ENCODE data around the gene CUX1.

DNA sequence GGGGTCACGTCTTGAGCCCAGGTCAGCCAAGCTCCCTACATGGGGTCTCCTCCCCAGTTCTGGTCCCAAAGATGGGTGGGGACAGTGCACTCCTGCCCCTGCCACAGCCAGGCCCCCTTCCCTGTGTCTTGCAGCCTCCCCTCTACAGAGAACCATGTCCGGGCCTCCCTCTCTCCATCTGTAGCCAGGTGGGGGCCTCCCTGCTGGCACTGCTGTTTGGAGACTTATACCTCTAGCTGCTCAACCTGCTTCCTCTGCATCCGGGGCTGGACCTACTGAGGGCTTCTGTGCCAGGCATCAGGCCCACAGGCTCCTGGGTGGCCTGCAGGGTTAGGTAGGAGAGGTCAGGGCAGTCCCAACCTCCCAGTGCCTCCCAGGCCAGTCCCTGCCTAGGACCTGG is 477.2 kb downstream of the CUX1 start:
- TF ChIP-seq RARB (CRISPR knock-in tag; IDR thresholded peaks at IDR 0.05) (no peak), BACH2 (CRISPR knock-in tag; IDR thresholded peaks at IDR 0.05; ENCODE audit: borderline replicate concordance) (no peak)
- TF ChIP-seq, protein P1, sequence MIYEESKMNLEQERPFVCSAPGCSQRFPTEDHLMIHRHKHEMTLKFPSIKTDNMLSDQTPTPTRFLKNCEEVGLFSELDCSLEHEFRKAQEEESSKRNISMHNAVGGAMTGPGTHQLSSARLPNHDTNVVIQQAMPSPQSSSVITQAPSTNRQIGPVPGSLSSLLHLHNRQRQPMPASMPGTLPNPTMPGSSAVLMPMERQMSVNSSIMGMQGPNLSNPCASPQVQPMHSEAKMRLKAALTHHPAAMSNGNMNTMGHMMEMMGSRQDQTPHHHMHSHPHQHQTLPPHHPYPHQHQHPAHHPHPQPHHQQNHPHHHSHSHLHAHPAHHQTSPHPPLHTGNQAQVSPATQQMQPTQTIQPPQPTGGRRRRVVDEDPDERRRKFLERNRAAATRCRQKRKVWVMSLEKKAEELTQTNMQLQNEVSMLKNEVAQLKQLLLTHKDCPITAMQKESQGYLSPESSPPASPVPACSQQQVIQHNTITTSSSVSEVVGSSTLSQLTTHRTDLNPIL (CRISPR knock-in tag; IDR thresholded peaks at IDR 0.05; ENCODE audit: low read depth), result no peak

Measured in SK-N-SH treated with all-trans-retinoic acid at 6 μM for 48 hours (cell line).